B cell (primary cell): Measurements from ENCODE around the gene UBAC1. TPM values are rescaled to one million over a fixed set of nuclear protein-coding genes. Genes with fewer than 3 reads are reported as not detected.

Experiments
- ATAC-seq: fragments of 200-7000 bp; cut with Tn5 transposase; one replicate; pipeline ENCODE4 v1.10.0; 2021; ENCODE audit warnings: low read depth, mild to moderate bottlenecking, moderate number of reproducible peaks, moderate library complexity
- CTCF ChIA-PET: fragments of 350-600 bp; sonication (Branson Sonifier 250); formaldehyde crosslinking; loops from one replicate; lab custom pipeline; 2021; ENCODE audit warnings: antibody characterized with exemption, inconsistent platforms; lab: Charles Lee
- POLR2A ChIA-PET: fragments of 350-600 bp; sonication (Branson Sonifier 250); formaldehyde crosslinking; loops from one replicate; lab custom pipeline; 2021; ENCODE audit warnings: antibody characterized with exemption; lab: Charles Lee
- DNase-seq: peaks from one replicate; pipeline ENCODE4 v3.0.0; 2013
- H2AFZ ChIP-seq: 2 replicates; pipeline ENCODE4 v1.6.1; 2012; ENCODE audit warnings: mild to moderate bottlenecking, low read depth, low read length; ENCODE audit not compliant: insufficient read depth, poor library complexity, severe bottlenecking
- H3K27ac ChIP-seq, 2 donors: 1 replicate in 1 of 2; 2 replicates in 1 of 2; pipeline ENCODE4 v1.5.1; 2012 to 2013; ENCODE audit warnings: low read length in 2 of 2, mild to moderate bottlenecking in 2 of 2, moderate library complexity in 1 of 2
- H3K27me3 ChIP-seq, 4 experiments: fragments of 200-600 bp in 1 of 4; sonication (generic) in 1 of 4; replicated peaks in 1 of 4; 1 replicate in 2 of 4; 2 replicates in 2 of 4; pipeline versions ENCODE4 v1.6.1 to v1.7.0; 2013 to 2016; ENCODE audit warnings: low read length in 3 of 4, mild to moderate bottlenecking in 2 of 4, mixed read lengths in 1 of 4, moderate library complexity in 1 of 4; ENCODE audit not compliant: insufficient read depth in 4 of 4, control insufficient read depth in 3 of 4; ENCODE audit errors: control extremely low read depth in 1 of 4
- H3K36me3 ChIP-seq, 2 experiments: replicated peaks in 1 of 2; 1 replicate in 1 of 2; 2 replicates in 1 of 2; pipeline versions ENCODE4 v1.6.1 to v1.7.1; 2013; ENCODE audit warnings: low read length in 1 of 2; ENCODE audit not compliant: insufficient read depth in 2 of 2, control insufficient read depth in 1 of 2; ENCODE audit errors: control extremely low read depth in 1 of 2, extremely low read depth in 1 of 2
- H3K4me1 ChIP-seq, 2 donors: fragments of 200-600 bp in 1 of 2; sonication (generic) in 1 of 2; 1 replicate in 1 of 2; 2 replicates in 1 of 2; pipeline versions ENCODE4 v1.5.1 to v1.6.1; 2013 to 2017; ENCODE audit warnings: low read length in 2 of 2; ENCODE audit not compliant: control insufficient read depth in 2 of 2, insufficient read depth in 2 of 2
- H3K4me2 ChIP-seq: replicated peaks from 2 replicates; pipeline ENCODE3; 2012; ENCODE audit warnings: mild to moderate bottlenecking, low read depth, low read length; ENCODE audit not compliant: poor library complexity, severe bottlenecking
- H3K4me3 ChIP-seq, 5 experiments: fragments of 200-600 bp in 1 of 5; sonication (generic) in 1 of 5; 1 replicate in 3 of 5; 2 replicates in 2 of 5; pipeline versions ENCODE4 v1.5.1 to v1.7.0; 2011 to 2016; ENCODE audit warnings: low read length in 4 of 5, mild to moderate bottlenecking in 4 of 5, low read depth in 2 of 5, control low read depth in 1 of 5, moderate library complexity in 1 of 5; ENCODE audit not compliant: insufficient read depth in 1 of 5; ENCODE audit errors: control extremely low read depth in 1 of 5, extremely low read depth in 1 of 5
- H3K79me2 ChIP-seq: fragments of 200-600 bp; sonication (generic); one replicate; pipeline ENCODE4 v1.6.0; 2016; ENCODE audit warnings: low read length; ENCODE audit not compliant: control insufficient read depth, insufficient read depth
- H3K9ac ChIP-seq: fragments of 200-600 bp; sonication (generic); 2 replicates; pipeline ENCODE4 v1.6.1; 2017; ENCODE audit warnings: mild to moderate bottlenecking, low read length, moderate library complexity
- H3K9me3 ChIP-seq, 3 donors: one replicate each; pipeline versions ENCODE4 v1.6.1 to v1.7.1; 2013; ENCODE audit warnings: low read length in 2 of 3; ENCODE audit not compliant: control insufficient read depth in 2 of 3, insufficient read depth in 1 of 3; ENCODE audit errors: control extremely low read depth in 1 of 3
- H4K20me1 ChIP-seq: 2 replicates; pipeline ENCODE4 v1.6.0; 2012; ENCODE audit warnings: mild to moderate bottlenecking, low read length; ENCODE audit not compliant: insufficient read depth, control insufficient read depth, poor library complexity, severe bottlenecking
- H3K27ac Mint-ChIP-seq: one replicate; pipeline ENCODE4 v1.8.0; 2021; ENCODE audit warnings: mixed read lengths
- H3K27me3 Mint-ChIP-seq: one replicate; pipeline ENCODE4 v1.8.0; 2021; ENCODE audit warnings: mixed read lengths
- H3K4me1 Mint-ChIP-seq: one replicate; pipeline ENCODE4 v1.8.0; 2021; ENCODE audit warnings: mixed read lengths
- H3K4me3 Mint-ChIP-seq: one replicate; pipeline ENCODE4 v1.8.0; 2021; ENCODE audit warnings: mixed read lengths
- H3K9me3 Mint-ChIP-seq: one replicate; pipeline ENCODE4 v1.8.0; 2022; ENCODE audit warnings: mixed read lengths; ENCODE audit not compliant: insufficient read depth
- EZH2 ChIP-seq: IDR thresholded peaks from 2 replicates; pipeline ENCODE4 v1.6.1; 2012; ENCODE audit warnings: borderline replicate concordance, low read depth, mild to moderate bottlenecking, moderate library complexity, low read length; ENCODE audit not compliant: insufficient read depth, poor library complexity, severe bottlenecking
- WGBS: methylation state at CpG from one replicate; pipeline ENCODE4 v1.1.5; 2013; ENCODE audit warnings: missing lambda C conversion rate; ENCODE audit not compliant: insufficient coverage; 5-methylcytosine and 5-hydroxymethylcytosine counted together
- intact Hi-C: fragments of 100-400 bp; cut with micrococcal nuclease; formaldehyde crosslinking; loops from one replicate; pipeline ENCODE4 v1.10.0; 2022
- polyA plus RNA-seq: library from polyadenylated mRNA; depleted of rRNA; stranded (reverse); fragments of >200 nt; gene quantifications from 2 replicates; pipeline ENCODE4 v1.2.3, GENCODE V29; 2012
- total RNA-seq, 2 donors: library from RNA; stranded (reverse); fragments of 120-200 nt in 1 of 2; gene quantifications; 1 replicate in 1 of 2; 2 replicates in 1 of 2; pipeline versions ENCODE4 v1.2.3 to v1.2.4, GENCODE V29; 2013 to 2022
- TF ChIP-seq, protein P1 (sequence below): fragments of 200-600 bp; IDR thresholded peaks from one replicate; pipeline ENCODE4 v1.8.0; 2022; ENCODE audit warnings: antibody characterized with exemption, mild to moderate bottlenecking

Gene UBAC1
- total and polyA plus RNA-seq, 2 donors (not counting 1 experiment from before 2014, with no cell fraction given) = 30.8 to 31.1 TPM

DNA sequence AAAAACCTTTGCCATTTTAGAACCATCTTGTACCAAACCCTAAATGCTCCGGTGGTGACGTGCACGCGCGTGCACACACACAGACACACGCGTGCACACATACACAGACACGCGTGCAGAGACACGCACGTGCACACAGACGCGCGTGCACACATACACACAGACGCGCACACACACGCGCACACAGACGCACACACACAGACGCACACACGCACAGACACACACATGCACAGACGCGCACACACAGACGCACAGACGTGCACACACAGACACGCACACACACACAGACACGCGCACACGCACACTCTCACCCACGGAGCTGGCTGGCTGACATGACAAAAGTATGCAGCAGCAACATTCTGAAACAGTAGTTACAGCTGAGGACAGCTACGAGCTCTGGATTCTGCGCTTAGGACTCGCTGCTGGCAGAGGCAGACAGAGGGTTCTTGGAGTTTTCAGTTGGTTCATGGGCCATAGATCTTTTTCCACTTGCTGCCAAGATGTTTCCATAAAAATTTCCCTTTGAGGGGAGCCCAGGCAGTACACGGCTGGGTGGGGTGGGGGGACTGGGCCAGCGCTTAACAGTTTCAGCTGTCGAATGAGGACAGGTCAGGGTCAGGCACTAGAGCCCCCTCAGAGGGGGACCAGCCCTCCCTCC, 46.2 kb upstream of the UBAC1 start:
- no peaks in the 10 kb centered on the region for H3K4me1 ChIP-seq
- Mint-ChIP-seq H3K4me3 (no peak overlapping the region), H3K4me1 (peaks cover 2% of the 10 kb centered on the region), H3K27ac (no peak overlapping the region), H3K9me3 (no peaks in the 10 kb centered on the region), H3K27me3 (no peaks in the 10 kb centered on the region)
- ChIA-PET CTCF (no interaction called here), POLR2A (no interaction called here)
- no peak overlapping the region for H3K4me3 ChIP-seq
- H3K36me3 ChIP-seq = no peaks in the 10 kb centered on the region
- H3K9me3 ChIP-seq = no peaks in the 10 kb centered on the region
- intact Hi-C loops = no loop called here
- DNase-seq (no peak), ATAC-seq (no peak)
- H3K9ac ChIP-seq = no peak overlapping the region
- H3K27ac ChIP-seq = no peak overlapping the region
- peaks cover 0 to 5% (median 0%) of the 10 kb centered on the region in 4 experiments for H3K27me3 ChIP-seq
- H3K4me2 ChIP-seq = no peak overlapping the region
- H4K20me1 ChIP-seq = no peaks in the 10 kb centered on the region
- H2AFZ ChIP-seq = no peak overlapping the region
- TF ChIP-seq, protein P1, sequence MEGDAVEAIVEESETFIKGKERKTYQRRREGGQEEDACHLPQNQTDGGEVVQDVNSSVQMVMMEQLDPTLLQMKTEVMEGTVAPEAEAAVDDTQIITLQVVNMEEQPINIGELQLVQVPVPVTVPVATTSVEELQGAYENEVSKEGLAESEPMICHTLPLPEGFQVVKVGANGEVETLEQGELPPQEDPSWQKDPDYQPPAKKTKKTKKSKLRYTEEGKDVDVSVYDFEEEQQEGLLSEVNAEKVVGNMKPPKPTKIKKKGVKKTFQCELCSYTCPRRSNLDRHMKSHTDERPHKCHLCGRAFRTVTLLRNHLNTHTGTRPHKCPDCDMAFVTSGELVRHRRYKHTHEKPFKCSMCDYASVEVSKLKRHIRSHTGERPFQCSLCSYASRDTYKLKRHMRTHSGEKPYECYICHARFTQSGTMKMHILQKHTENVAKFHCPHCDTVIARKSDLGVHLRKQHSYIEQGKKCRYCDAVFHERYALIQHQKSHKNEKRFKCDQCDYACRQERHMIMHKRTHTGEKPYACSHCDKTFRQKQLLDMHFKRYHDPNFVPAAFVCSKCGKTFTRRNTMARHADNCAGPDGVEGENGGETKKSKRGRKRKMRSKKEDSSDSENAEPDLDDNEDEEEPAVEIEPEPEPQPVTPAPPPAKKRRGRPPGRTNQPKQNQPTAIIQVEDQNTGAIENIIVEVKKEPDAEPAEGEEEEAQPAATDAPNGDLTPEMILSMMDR = no peak
- TF ChIP-seq EZH2 = no peak
- H3K79me2 ChIP-seq = no peaks in the 10 kb centered on the region
- 90% methylated on average over 32 of the region's 36 CpGs for WGBS

DNA sequence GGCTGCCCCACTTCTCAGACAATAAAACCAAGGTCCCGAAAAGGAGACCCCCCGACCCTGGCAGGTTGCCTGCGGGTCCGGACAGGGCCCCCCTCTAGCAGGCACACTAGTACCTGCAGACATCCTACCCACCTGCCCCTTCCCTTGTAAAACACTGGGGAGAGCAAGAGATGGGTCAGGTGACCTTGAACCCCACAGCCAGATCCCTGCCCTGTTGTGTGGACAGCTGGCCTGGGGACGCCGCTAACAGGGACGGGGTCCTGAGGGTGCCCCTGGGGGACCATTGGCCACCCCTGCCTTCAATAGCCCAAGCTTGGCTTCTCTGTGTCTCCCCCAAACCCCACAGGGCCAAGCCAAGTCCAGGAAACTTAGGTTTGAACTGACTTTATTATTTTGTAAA, 45.0 kb upstream of the UBAC1 start:
- ChIA-PET POLR2A (no interaction called here), CTCF (interaction anchor here (0.6 kb wide), 1 partner anchor 502 kb away, joined by 3 read pairs; no protein-coding TSS in a partner anchor)
- no peak overlapping the region for H3K4me3 Mint-ChIP-seq
- peaks cover 2% of the 10 kb centered on the region for H3K4me1 Mint-ChIP-seq
- intact Hi-C loops = no loop called here
- H3K9ac ChIP-seq = no peak overlapping the region
- H3K9me3 Mint-ChIP-seq = no peaks in the 10 kb centered on the region
- no peak for ATAC-seq
- H3K27me3 Mint-ChIP-seq = no peaks in the 10 kb centered on the region
- DNase-seq = no peak
- 100% methylated on average over 2 of the region's 7 CpGs for WGBS
- no peak overlapping the region for H3K4me3 ChIP-seq
- no peaks in the 10 kb centered on the region for H3K4me1 ChIP-seq
- TF ChIP-seq, protein P1 = no peak
- TF ChIP-seq EZH2 = no peak
- peaks cover 0 to 5% (median 0%) of the 10 kb centered on the region in 4 experiments for H3K27me3 ChIP-seq
- no peak overlapping the region for H3K27ac Mint-ChIP-seq
- no peak overlapping the region for H2AFZ ChIP-seq
- H3K27ac ChIP-seq = no peak overlapping the region
- no peaks in the 10 kb centered on the region for H3K36me3 ChIP-seq
- H4K20me1 ChIP-seq = no peaks in the 10 kb centered on the region
- no peaks in the 10 kb centered on the region for H3K79me2 ChIP-seq
- no peaks in the 10 kb centered on the region for H3K9me3 ChIP-seq
- no peak overlapping the region for H3K4me2 ChIP-seq
